C4-2B (cell line): Measurements from ENCODE around the gene PSMC5.

Experiments used
- ZFX ChIP-seq: fragments of 450-650 bp; IDR thresholded peaks from 2 replicates; pipeline ENCODE4 v1.6.1; 2017
- TF ChIP-seq, protein P1 (sequence below): fragments of 450-650 bp; conservative IDR thresholded peaks from 2 replicates; pipeline ENCODE4 v1.5.1; 2017; ENCODE audit warnings: mild to moderate bottlenecking

GRCh38 chr17:63830904-63831491 lies 3.8 kb downstream of the PSMC5 start:
- TF ChIP-seq, protein P1, sequence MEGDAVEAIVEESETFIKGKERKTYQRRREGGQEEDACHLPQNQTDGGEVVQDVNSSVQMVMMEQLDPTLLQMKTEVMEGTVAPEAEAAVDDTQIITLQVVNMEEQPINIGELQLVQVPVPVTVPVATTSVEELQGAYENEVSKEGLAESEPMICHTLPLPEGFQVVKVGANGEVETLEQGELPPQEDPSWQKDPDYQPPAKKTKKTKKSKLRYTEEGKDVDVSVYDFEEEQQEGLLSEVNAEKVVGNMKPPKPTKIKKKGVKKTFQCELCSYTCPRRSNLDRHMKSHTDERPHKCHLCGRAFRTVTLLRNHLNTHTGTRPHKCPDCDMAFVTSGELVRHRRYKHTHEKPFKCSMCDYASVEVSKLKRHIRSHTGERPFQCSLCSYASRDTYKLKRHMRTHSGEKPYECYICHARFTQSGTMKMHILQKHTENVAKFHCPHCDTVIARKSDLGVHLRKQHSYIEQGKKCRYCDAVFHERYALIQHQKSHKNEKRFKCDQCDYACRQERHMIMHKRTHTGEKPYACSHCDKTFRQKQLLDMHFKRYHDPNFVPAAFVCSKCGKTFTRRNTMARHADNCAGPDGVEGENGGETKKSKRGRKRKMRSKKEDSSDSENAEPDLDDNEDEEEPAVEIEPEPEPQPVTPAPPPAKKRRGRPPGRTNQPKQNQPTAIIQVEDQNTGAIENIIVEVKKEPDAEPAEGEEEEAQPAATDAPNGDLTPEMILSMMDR = no peak
- no peak for TF ChIP-seq ZFX
